ENCODE measurements around the gene ADORA2B. TPM values are rescaled to one million over a fixed set of nuclear protein-coding genes. Genes with fewer than 3 reads are reported as not detected.

Gene ADORA2B
- polyA plus RNA-seq, 1 of the 3 experiments (the other 2 are of a cell fraction): 12.6 TPM

GRCh38 chr17:15918261-15918660, 26.7 kb upstream of the ADORA2B start (continued):
- TF ChIP-seq EP300 (IDR thresholded peaks at IDR 0.05; ENCODE audit: borderline replicate concordance in 1 of 2, low read depth in 1 of 2, low read length in 1 of 2): no peak
- TF ChIP-seq EZH2phosphoT487 (IDR thresholded peaks at IDR 0.05; ENCODE audit: borderline replicate concordance, low read depth): no peak

DNA sequence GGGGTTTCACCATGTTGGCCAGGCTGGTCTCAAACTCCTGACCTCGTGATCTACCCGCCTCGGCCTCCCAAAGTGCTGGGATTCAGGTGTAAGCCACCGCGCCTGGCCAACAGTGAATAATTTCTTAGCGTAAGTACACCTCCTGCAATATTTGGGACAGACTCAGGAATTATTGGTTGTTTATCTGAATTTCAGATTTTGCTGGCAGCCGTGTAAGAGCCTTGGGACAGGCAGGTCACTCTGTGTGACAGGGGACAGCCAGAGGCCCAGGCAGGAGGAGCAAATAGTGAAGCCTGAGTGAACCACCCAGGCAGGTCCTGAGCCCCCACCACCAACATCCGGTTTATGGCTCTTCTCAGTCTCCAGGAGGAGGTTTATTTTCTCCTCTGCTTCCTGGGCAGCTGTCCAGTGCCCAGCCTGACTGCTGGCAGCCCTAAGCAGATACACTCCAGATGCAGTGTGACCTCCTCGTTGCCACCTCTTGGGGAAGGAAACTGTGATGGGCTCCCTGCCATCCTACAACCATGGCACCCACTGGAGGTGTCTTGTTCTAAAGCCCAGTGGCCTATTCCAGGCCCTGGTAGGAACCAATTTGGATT, 26.2 kb upstream of the ADORA2B start:
- H3K9me3 ChIP-seq: no peaks in the 10 kb centered on the region
- H3K27me3 ChIP-seq (ENCODE audit: insufficient read depth): no peaks in the 10 kb centered on the region
- no peaks in the 10 kb centered on the region for H3K79me2 ChIP-seq (ENCODE audit: insufficient read depth)
- H3K36me3 ChIP-seq (replicated peaks in 1 of 2; ENCODE audit: control insufficient read depth in 1 of 2, insufficient read depth in 2 of 2, low read length in 1 of 2): no peaks in the 10 kb centered on the region
- ChIA-PET POLR2A (no interaction called here), CTCF (no interaction called here)
- H3K4me1 ChIP-seq (ENCODE audit: control insufficient read depth in 1 of 2, insufficient read depth in 2 of 2, low read depth in 1 of 2, low read length in 1 of 2): peaks cover 0 to 15% of the 10 kb centered on the region in 2 experiments; a peak in 1 of 4 replicates
- no peak overlapping the region for H3K27ac ChIP-seq (ENCODE audit: low read depth in 2 of 2, low read length in 1 of 2)
- no peaks in the 10 kb centered on the region for H4K20me1 ChIP-seq (ENCODE audit: insufficient read depth)
- no peak overlapping the region for H3K4me2 ChIP-seq
- H3K4me3 ChIP-seq (ENCODE audit: low read depth in 2 of 2, low read length in 1 of 2): no peak overlapping the region
- no peak for DNase-seq
- no peak overlapping the region for H3K9ac ChIP-seq
- no peaks in the 10 kb centered on the region for H3K9me2 ChIP-seq
- peaks cover 3% of the 10 kb centered on the region for H3F3A ChIP-seq (replicated peaks; ENCODE audit: insufficient read depth)
- TF ChIP-seq PBX3 (IDR thresholded peaks at IDR 0.05) (0 out of 2 replicates have a peak, but pooled peaks have one; percentile 4), GATA2 (CRISPR knock-in tag; IDR thresholded peaks at IDR 0.05) (no peak), YY1 (IDR thresholded peaks at IDR 0.05; ENCODE audit: low read depth) (no peak)
- H2AFZ ChIP-seq (ENCODE audit: low read depth): no peak overlapping the region
- WGBS (ENCODE audit: low lambda C conversion rate): 85% methylated on average over 8 of the region's 9 CpGs

GRCh38 chr17:15919466-15919865, 25.5 kb upstream of the ADORA2B start:
- no peaks in the 10 kb centered on the region for H3K9me3 ChIP-seq
- POLR2A ChIA-PET: no interaction called here
- peaks cover 0 to 15% of the 10 kb centered on the region in 2 experiments; a peak in 1 of 4 replicates for H3K4me1 ChIP-seq (ENCODE audit: control insufficient read depth in 1 of 2, insufficient read depth in 2 of 2, low read depth in 1 of 2, low read length in 1 of 2)
- H3K27ac ChIP-seq (ENCODE audit: low read depth in 2 of 2, low read length in 1 of 2): no peak overlapping the region
- H3F3A ChIP-seq (replicated peaks; ENCODE audit: insufficient read depth): peaks cover 3% of the 10 kb centered on the region
- no peak overlapping the region for H2AFZ ChIP-seq (ENCODE audit: low read depth)
- H3K79me2 ChIP-seq (ENCODE audit: insufficient read depth): no peaks in the 10 kb centered on the region
- H3K36me3 ChIP-seq (replicated peaks in 1 of 2; ENCODE audit: control insufficient read depth in 1 of 2, insufficient read depth in 2 of 2, low read length in 1 of 2): no peaks in the 10 kb centered on the region
- CTCF ChIA-PET: no interaction called here
- no peaks in the 10 kb centered on the region for H4K20me1 ChIP-seq (ENCODE audit: insufficient read depth)
- no peak overlapping the region for H3K4me2 ChIP-seq
- H3K9ac ChIP-seq: no peak overlapping the region
- H3K9me2 ChIP-seq: no peaks in the 10 kb centered on the region
- no peak for DNase-seq
- TF ChIP-seq, protein P1, sequence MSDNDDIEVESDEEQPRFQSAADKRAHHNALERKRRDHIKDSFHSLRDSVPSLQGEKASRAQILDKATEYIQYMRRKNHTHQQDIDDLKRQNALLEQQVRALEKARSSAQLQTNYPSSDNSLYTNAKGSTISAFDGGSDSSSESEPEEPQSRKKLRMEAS (IDR thresholded peaks at IDR 0.05; ENCODE audit: low read depth): no peak
- TF ChIP-seq RCOR1 (IDR thresholded peaks at IDR 0.05; ENCODE audit: low read length) (no peak), SIN3A (IDR thresholded peaks at IDR 0.05; ENCODE audit: borderline replicate concordance, low read depth, low read length) (no peak), GABPA (IDR thresholded peaks at IDR 0.05; ENCODE audit: low read depth) (no peak), MXI1 (IDR thresholded peaks at IDR 0.05; ENCODE audit: low read depth, low read length) (no peak), NFIC (IDR thresholded peaks at IDR 0.05; ENCODE audit: borderline replicate concordance) (no peak), FOXJ3 (CRISPR knock-in tag; IDR thresholded peaks at IDR 0.05) (no peak)
- H3K27me3 ChIP-seq (ENCODE audit: insufficient read depth): no peaks in the 10 kb centered on the region
- H3K4me3 ChIP-seq (ENCODE audit: low read depth in 2 of 2, low read length in 1 of 2): no peak overlapping the region
